Measurements from ENCODE around the gene AHCYL2.

The AHCYL2 gene

DNA sequence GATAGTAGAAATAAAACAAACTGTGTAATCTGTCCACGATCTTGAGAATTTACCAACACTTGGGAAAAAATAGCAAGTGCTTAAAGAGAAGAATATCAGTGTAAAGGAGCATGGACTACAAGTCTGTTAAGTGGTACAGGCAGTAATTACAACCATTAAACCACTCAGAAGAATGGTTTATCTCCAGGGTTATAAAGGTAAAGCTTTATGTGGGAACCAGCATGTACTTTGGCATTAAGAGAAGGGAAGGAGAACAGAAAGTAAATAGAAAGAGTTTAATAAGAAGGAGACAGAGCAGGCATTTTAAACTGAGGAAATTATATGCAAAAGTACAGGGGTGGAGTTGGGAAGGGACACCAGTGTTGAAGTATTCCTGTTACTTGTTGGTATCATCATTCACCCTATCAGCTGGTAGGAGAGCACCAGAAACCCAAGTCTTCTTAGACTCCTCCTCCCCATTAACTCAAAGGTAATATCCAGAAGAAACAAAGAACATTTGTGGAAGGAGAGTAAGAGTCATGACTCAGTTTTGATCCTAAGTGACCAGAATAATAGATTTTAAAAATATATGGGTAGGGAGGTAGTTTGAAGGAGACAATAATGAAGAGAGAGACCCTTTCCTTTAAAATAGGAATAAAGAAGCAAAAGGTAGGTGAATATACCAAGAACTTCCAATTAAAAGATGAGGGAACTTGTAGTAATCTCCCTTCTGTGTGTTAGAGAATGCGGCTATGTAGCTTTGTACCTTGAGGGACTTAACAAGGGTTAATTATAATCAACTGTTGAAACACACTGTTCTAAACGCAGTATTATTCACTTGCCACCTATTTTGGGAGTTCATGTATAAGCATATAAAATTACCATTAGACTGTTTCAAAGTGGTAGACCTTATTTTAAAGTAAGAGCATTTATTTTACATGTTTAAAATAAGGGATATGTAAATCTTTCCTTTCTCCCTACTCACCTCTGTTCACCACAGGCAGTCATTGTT, 117.3 kb downstream of the AHCYL2 start:
- Histone ChIP-seq H3K9ac (no peak overlapping the region), H3K27ac (no peak overlapping the region), H3K4me3 (ENCODE audit: low read depth, low read length) (no peak overlapping the region)

GRCh38 chr7:129343099-129343700, 118.4 kb downstream of the AHCYL2 start:
- no peaks in the 10 kb centered on the region for H3K79me2 ChIP-seq
- H3K27ac ChIP-seq: no peak overlapping the region
- H3K27me3 ChIP-seq (ENCODE audit: control insufficient read depth, insufficient read depth, low read length): no peaks in the 10 kb centered on the region
- peak; percentile 61 for TF ChIP-seq CTCF (IDR thresholded peaks at IDR 0.05)
- H3K9ac ChIP-seq: no peak overlapping the region
- no peaks in the 10 kb centered on the region for H3K36me3 ChIP-seq (ENCODE audit: control insufficient read depth, insufficient read depth, low read length)
- H3K9me3 ChIP-seq (ENCODE audit: control insufficient read depth, low read length): no peaks in the 10 kb centered on the region
- H3K4me3 ChIP-seq (ENCODE audit: low read depth, low read length): no peak overlapping the region
- H2AFZ ChIP-seq: no peak overlapping the region
- H3K4me2 ChIP-seq (ENCODE audit: low read length): no peak overlapping the region
- H3K4me1 ChIP-seq: no peaks in the 10 kb centered on the region

More for the DNA sequence above, 117.3 kb downstream of the AHCYL2 start:
- Histone ChIP-seq H3K36me3 (ENCODE audit: control insufficient read depth, insufficient read depth, low read length) (no peaks in the 10 kb centered on the region), H3K79me2 (no peaks in the 10 kb centered on the region), H3K9me3 (ENCODE audit: control insufficient read depth, low read length) (no peaks in the 10 kb centered on the region), H3K4me2 (ENCODE audit: low read length) (no peak overlapping the region), H3K4me1 (no peaks in the 10 kb centered on the region), H3K27me3 (ENCODE audit: control insufficient read depth, insufficient read depth, low read length) (no peaks in the 10 kb centered on the region), H2AFZ (no peak overlapping the region)
- no peak for TF ChIP-seq CTCF (IDR thresholded peaks at IDR 0.05)

DNA sequence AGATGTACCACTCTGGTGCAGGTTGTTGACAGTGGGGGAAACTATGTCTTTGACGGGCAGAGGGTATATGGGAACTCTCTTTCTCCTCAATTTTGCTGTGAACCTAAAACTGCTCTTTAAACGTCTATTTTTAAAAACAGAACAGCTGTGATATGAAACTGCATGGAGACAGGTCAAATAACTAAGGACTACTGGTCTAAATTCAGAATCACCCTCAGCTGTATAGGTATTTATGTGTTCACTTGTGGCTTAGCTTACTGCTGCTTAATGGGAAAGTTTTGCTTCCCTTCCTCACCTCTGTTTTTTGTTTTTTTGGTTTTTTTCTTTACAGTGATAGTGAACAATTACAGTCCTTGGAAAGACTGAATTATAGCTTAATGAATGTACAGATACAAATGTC, 122.5 kb downstream of the AHCYL2 start:
- Histone ChIP-seq H3K79me2 (no peaks in the 10 kb centered on the region), H3K4me2 (ENCODE audit: low read length) (no peak overlapping the region), H3K27ac (no peak overlapping the region), H2AFZ (no peak overlapping the region), H3K4me1 (no peaks in the 10 kb centered on the region), H3K9me3 (ENCODE audit: control insufficient read depth, low read length) (no peaks in the 10 kb centered on the region), H3K36me3 (ENCODE audit: control insufficient read depth, insufficient read depth, low read length) (no peaks in the 10 kb centered on the region), H3K27me3 (ENCODE audit: control insufficient read depth, insufficient read depth, low read length) (no peaks in the 10 kb centered on the region), H3K9ac (no peak overlapping the region), H3K4me3 (ENCODE audit: low read depth, low read length) (no peak overlapping the region)
- no peak for TF ChIP-seq CTCF (IDR thresholded peaks at IDR 0.05)

GRCh38 chr7:129348023-129348740, 123.4 kb downstream of the AHCYL2 start:
- H3K9me3 ChIP-seq (ENCODE audit: control insufficient read depth, low read length): no peaks in the 10 kb centered on the region
- H3K79me2 ChIP-seq: no peaks in the 10 kb centered on the region
- no peak overlapping the region for H3K27ac ChIP-seq
- no peak overlapping the region for H3K9ac ChIP-seq
- H2AFZ ChIP-seq: no peak overlapping the region
- H3K27me3 ChIP-seq (ENCODE audit: control insufficient read depth, insufficient read depth, low read length): no peaks in the 10 kb centered on the region
- no peaks in the 10 kb centered on the region for H3K4me1 ChIP-seq
- H3K4me3 ChIP-seq (ENCODE audit: low read depth, low read length): no peak overlapping the region
- no peaks in the 10 kb centered on the region for H3K36me3 ChIP-seq (ENCODE audit: control insufficient read depth, insufficient read depth, low read length)
- TF ChIP-seq CTCF (IDR thresholded peaks at IDR 0.05): no peak
- H3K4me2 ChIP-seq (ENCODE audit: low read length): no peak overlapping the region
